CD4-positive, alpha-beta T cell treated with Interleukin-4 for 4 hours (primary cell): ENCODE results near the gene TMEM125.

Source experiments
- DNase-seq: peaks from one replicate; pipeline ENCODE4 v3.0.0-alpha.2; 2020

Gene TMEM125

GRCh38 chr1:43274804-43275180 lies 5.0 kb downstream of the TMEM125 start:
- DNase-seq = no peak

GRCh38 chr1:43275826-43276620 lies 6.2 kb downstream of the TMEM125 start:
- no peak for DNase-seq

- DNase-seq = no peak
These were observed 6.9 kb downstream of the TMEM125 start for GRCh38 chr1:43276673-43277072.

GRCh38 chr1:43277116-43277876 lies 7.5 kb downstream of the TMEM125 start:
- no peak for DNase-seq

GRCh38 chr1:43279161-43279560 lies 9.4 kb downstream of the TMEM125 start:
- no peak for DNase-seq

- no peak for DNase-seq
These were observed 9.9 kb downstream of the TMEM125 start for GRCh38 chr1:43279666-43280065.

GRCh38 chr1:43280692-43281091 lies 10.9 kb downstream of the TMEM125 start:
- DNase-seq = no peak

- DNase-seq = no peak
These were observed 12.7 kb downstream of the TMEM125 start for GRCh38 chr1:43282220-43283195.

GRCh38 chr1:43284065-43284464 lies 14.3 kb downstream of the TMEM125 start:
- DNase-seq = no peak

- DNase-seq = no peak
These were observed 14.8 kb downstream of the TMEM125 start for GRCh38 chr1:43284546-43285110.

GRCh38 chr1:43285269-43285990 lies 15.6 kb downstream of the TMEM125 start, which contains the start of gene C1orf210:
TSS of gene C1orf210 (minus strand) at chr1:43285581. CDS start at chr1:43283270, 2,311 bp downstream.
- no peak for DNase-seq

GRCh38 chr1:43286115-43286514 lies 16.3 kb downstream of the TMEM125 start:
- no peak for DNase-seq

- no peak for DNase-seq
These were observed 16.8 kb downstream of the TMEM125 start for GRCh38 chr1:43286533-43286932.

GRCh38 chr1:43288058-43288784 lies 18.4 kb downstream of the TMEM125 start:
- DNase-seq = no peak

GRCh38 chr1:43288785-43289706 lies 19.3 kb downstream of the TMEM125 start:
- no peak for DNase-seq

- DNase-seq = no peak
These were observed 22.4 kb downstream of the TMEM125 start for GRCh38 chr1:43292216-43292615.

GRCh38 chr1:43292679-43293078 lies 22.9 kb downstream of the TMEM125 start:
- DNase-seq = no peak

GRCh38 chr1:43293176-43293575 lies 23.4 kb downstream of the TMEM125 start:
- DNase-seq = no peak

- no peak for DNase-seq
These were observed 24.3 kb downstream of the TMEM125 start for GRCh38 chr1:43293896-43294760.
